Mesendoderm (in vitro differentiated cells): ENCODE measurements around the gene KDM3B.
A peak's percentile ranks its signal among the peaks of the same experiment; 100 is the strongest.

Experiments
- DNase-seq: peaks from one replicate; pipeline ENCODE4 v3.0.0; 2013
- H2AK5ac ChIP-seq: 2 replicates; pipeline ENCODE4 v1.6.1; 2013; ENCODE audit warnings: low read length, inconsistent platforms
- H2BK120ac ChIP-seq: 2 replicates; pipeline ENCODE4 v1.6.1; 2013; ENCODE audit warnings: low read depth, mild to moderate bottlenecking, low read length, moderate library complexity, mixed read lengths
- H2BK15ac ChIP-seq: replicated peaks from 2 replicates; pipeline ENCODE4 v1.6.1; 2013; ENCODE audit warnings: low read depth, mild to moderate bottlenecking, moderate library complexity
- H2BK5ac ChIP-seq: 2 replicates; pipeline ENCODE4 v1.6.1; 2013; ENCODE audit warnings: low read length, inconsistent platforms
- H3K18ac ChIP-seq: 2 replicates; pipeline ENCODE4 v1.6.1; 2013; ENCODE audit warnings: mild to moderate bottlenecking, low read length, mixed read lengths
- H3K23ac ChIP-seq: one replicate; pipeline ENCODE4 v1.6.1; 2013; ENCODE audit warnings: low read length
- H3K27ac ChIP-seq: 2 replicates; pipeline ENCODE4 v1.5.1; 2013; ENCODE audit warnings: low read depth, mild to moderate bottlenecking, inconsistent platforms, low read length, moderate library complexity
- H3K27me3 ChIP-seq: 2 replicates; pipeline ENCODE4 v1.6.1; 2013; ENCODE audit warnings: low read length, control low read depth, mild to moderate bottlenecking, inconsistent platforms; ENCODE audit not compliant: insufficient read depth, poor library complexity
- H3K36me3 ChIP-seq: 2 replicates; pipeline ENCODE4 v1.6.1; 2013; ENCODE audit warnings: low read length, inconsistent platforms; ENCODE audit not compliant: control insufficient read depth, insufficient read depth
- H3K4ac ChIP-seq: one replicate; pipeline ENCODE4 v1.6.1; 2013; ENCODE audit warnings: low read depth, mild to moderate bottlenecking, low read length, moderate library complexity
- H3K4me1 ChIP-seq: 2 replicates; pipeline ENCODE4 v1.6.1; 2013; ENCODE audit warnings: low read depth, low read length, inconsistent platforms; ENCODE audit not compliant: control insufficient read depth
- H3K4me2 ChIP-seq: 2 replicates; pipeline ENCODE4 v1.6.1; 2013; ENCODE audit warnings: low read length
- H3K4me3 ChIP-seq: 2 replicates; pipeline ENCODE4 v1.5.1; 2013; ENCODE audit warnings: mild to moderate bottlenecking, low read length
- H3K56ac ChIP-seq: one replicate; pipeline ENCODE4 v1.6.1; 2013; ENCODE audit warnings: low read length
- H3K79me1 ChIP-seq: 2 replicates; pipeline ENCODE4 v1.6.1; 2013; ENCODE audit warnings: low read length, inconsistent platforms
- H3K79me2 ChIP-seq: 2 replicates; pipeline ENCODE4 v1.6.1; 2013; ENCODE audit warnings: mild to moderate bottlenecking, low read length; ENCODE audit not compliant: control insufficient read depth, insufficient read depth
- H3K9ac ChIP-seq: 2 replicates; pipeline ENCODE4 v1.6.1; 2013; ENCODE audit warnings: low read length, inconsistent platforms
- H4K5ac ChIP-seq: one replicate; pipeline ENCODE4 v1.6.1; 2013; ENCODE audit warnings: low read length
- H4K8ac ChIP-seq: one replicate; pipeline ENCODE4 v1.6.1; 2013; ENCODE audit warnings: low read depth, mild to moderate bottlenecking, control low read depth, low read length, moderate library complexity
- WGBS: extraction: QIAGEN DNeasy Blood & Tissue Kit; methylation state at CpG from one replicate; pipeline ENCODE4 v1.1.7; 2013; ENCODE audit warnings: low lambda C conversion rate, missing lambda C conversion rate; ENCODE audit not compliant: insufficient coverage; ENCODE audit errors: extremely low coverage; 5-methylcytosine and 5-hydroxymethylcytosine counted together

Gene KDM3B

DNA sequence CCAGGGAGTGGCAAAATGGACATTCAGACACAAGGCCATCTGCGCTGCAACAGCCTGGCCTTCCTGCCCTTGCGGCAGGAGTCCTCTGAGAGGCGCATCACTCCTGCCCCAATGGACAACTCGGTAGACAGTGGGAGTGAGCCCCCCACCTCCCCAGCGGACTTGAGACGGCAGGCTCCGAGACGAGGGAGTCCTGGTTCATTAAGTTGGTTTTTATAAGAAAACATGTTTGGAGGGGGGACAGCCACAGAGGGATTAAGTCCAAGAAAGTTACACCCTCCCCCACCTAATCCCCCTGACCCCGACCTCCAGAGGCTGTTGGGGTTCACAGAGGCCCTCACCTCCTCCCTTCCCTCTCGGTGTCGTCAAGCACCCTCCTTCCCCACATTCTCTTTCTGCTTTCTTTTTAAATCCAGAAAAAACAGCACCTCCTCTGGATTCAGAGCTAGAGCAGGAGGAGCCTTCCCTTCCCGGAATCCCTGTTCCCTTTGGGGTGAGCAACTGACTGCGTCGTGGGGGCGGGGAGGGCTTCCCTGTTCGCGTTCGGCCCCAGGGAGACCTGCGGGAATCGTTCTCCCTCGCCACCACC is 111.0 kb downstream of the KDM3B start:
- Histone ChIP-seq H2BK15ac (no peak overlapping the region), H2BK5ac (peak overlapping the region; percentile 0), H2BK120ac (no peak overlapping the region), H3K4me2 (peak overlapping the region; percentile 81), H3K27ac (peak overlapping the region; percentile 61), H3K79me2 (no peaks in the 10 kb centered on the region), H3K9ac (peak overlapping the region; percentile 75), H3K4me1 (no peaks in the 10 kb centered on the region), H3K4ac (peak overlapping the region; percentile 1), H3K18ac (peak overlapping the region; percentile 70), H3K27me3 (peaks cover 3% of the 10 kb centered on the region), H3K36me3 (no peaks in the 10 kb centered on the region), H2AK5ac (no peak overlapping the region), H4K8ac (no peak overlapping the region), H3K79me1 (no peaks in the 10 kb centered on the region), H4K5ac (no peak overlapping the region), H3K56ac (peak overlapping the region; percentile 81), H3K4me3 (peak overlapping the region; percentile 19), H3K23ac (no peak overlapping the region)
- DNase-seq = peak; percentile 52
- WGBS = no CpG with 5 or more reads among the region's 21 CpGs

DNA sequence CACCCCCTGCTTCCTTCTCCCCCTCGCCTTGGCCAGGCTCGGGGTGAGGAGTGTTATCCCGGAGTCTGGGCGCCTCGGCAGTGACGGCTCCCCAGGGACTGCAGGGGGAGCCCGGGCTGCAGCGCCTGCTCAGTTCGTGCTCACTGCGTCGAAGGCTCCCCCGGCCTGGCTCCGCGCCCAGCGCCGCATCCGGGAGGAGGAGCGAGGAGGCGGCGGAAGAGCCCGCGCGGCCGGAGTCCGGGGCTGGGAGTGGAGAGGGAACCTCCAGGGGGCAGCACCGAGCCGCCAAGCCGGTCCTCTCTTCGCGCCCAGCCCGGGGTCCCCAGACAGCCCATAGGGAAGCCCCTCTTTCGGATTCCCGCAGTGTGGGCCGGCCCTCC is 111.5 kb downstream of the KDM3B start:
- Histone ChIP-seq H2AK5ac (no peak overlapping the region), H3K4me1 (no peaks in the 10 kb centered on the region), H3K27me3 (peaks cover 3% of the 10 kb centered on the region), H3K27ac (peak overlapping the region; percentile 61), H3K56ac (peak overlapping the region; percentile 94), H3K9ac (peak overlapping the region; percentile 83), H3K79me2 (no peaks in the 10 kb centered on the region), H2BK120ac (no peak overlapping the region), H3K4ac (peak overlapping the region; percentile 1), H3K4me2 (peak overlapping the region; percentile 96), H4K8ac (no peak overlapping the region), H4K5ac (no peak overlapping the region), H3K23ac (no peak overlapping the region), H3K18ac (peak overlapping the region; percentile 70), H2BK15ac (no peak overlapping the region), H3K36me3 (no peaks in the 10 kb centered on the region), H3K79me1 (no peaks in the 10 kb centered on the region), H3K4me3 (peak overlapping the region; percentile 75), H2BK5ac (peak overlapping the region; percentile 0)
- no CpG with 5 or more reads among the region's 34 CpGs for WGBS
- peak; percentile 96 for DNase-seq

DNA sequence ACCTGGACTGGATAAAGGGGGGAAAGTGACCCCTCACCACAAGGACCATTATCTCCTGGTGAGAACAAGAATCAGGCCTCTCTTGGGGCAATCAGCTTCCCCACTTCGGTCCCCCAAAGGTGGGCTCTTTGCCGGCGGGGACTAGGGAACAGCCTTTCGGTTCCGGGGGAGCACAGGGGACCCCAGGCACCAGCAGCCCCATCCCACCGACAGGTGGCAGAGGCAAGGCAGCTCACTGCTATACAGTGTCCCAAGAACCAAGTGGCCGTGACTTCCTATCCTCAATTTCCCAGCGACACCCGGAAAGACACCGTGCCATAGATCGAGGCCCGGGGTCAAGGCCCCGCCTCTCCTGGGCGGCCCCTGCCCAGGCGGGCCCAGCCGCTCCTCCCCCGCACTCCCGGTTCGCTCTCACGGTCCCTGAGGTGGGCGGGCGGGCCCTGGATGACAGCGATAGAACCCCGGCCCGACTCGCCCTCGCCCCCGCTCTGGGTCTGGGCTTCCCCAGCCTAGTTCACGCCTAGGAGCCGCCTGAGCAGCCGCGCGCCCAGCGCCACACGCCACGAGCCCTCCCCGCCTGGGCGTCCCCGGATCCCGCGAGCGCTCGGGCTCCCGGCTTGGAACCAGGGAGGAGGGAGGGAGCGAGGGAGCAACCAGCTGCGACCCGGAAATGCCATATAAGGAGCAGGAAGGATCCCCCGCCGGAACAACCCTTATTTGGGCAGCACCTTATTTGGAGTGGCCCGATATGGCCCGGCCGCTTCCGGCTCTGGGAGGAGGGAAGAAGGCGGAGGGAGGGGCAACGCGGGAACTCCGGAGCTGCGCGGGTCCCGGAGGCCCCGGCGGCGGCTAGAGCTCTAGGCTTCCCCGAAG is 112.1 kb downstream of the KDM3B start:
- Histone ChIP-seq H3K36me3 (no peaks in the 10 kb centered on the region), H4K5ac (no peak overlapping the region), H3K27ac (peak overlapping the region; percentile 63)

GRCh38 chr5:138465261-138466124 is 113.0 kb downstream of the KDM3B start, which contains the start of gene EGR1:
TSS of gene EGR1 (plus strand) at chr5:138465479. CDS start at chr5:138465762, 283 bp downstream.
- H2BK120ac ChIP-seq = no peak within 1 kb of the TSS

More for the DNA sequence above, 112.1 kb downstream of the KDM3B start:
- Histone ChIP-seq H3K4me3 (peak overlapping the region; percentile 75), H3K18ac (no peak overlapping the region), H2BK120ac (no peak overlapping the region), H2BK5ac (no peak overlapping the region), H2BK15ac (no peak overlapping the region), H3K4me2 (peak overlapping the region; percentile 96), H4K8ac (no peak overlapping the region), H3K79me1 (no peaks in the 10 kb centered on the region), H3K27me3 (peaks cover 3% of the 10 kb centered on the region), H3K79me2 (no peaks in the 10 kb centered on the region), H3K23ac (no peak overlapping the region), H3K4me1 (no peaks in the 10 kb centered on the region), H3K9ac (peak overlapping the region; percentile 83), H3K56ac (peak overlapping the region; percentile 94), H2AK5ac (no peak overlapping the region), H3K4ac (no peak overlapping the region)
- DNase-seq = peak; percentile 100
- WGBS = no CpG with 5 or more reads among the region's 64 CpGs

GRCh38 chr5:138466125-138466899 is 113.8 kb downstream of the KDM3B start:
- Histone ChIP-seq H3K79me2 (no peaks in the 10 kb centered on the region), H3K18ac (no peak overlapping the region), H2AK5ac (no peak overlapping the region), H2BK120ac (no peak overlapping the region), H2BK5ac (no peak overlapping the region), H3K36me3 (no peaks in the 10 kb centered on the region), H3K56ac (no peak overlapping the region), H3K23ac (peak overlapping the region; percentile 20), H3K79me1 (no peaks in the 10 kb centered on the region), H3K4me3 (no peak overlapping the region), H2BK15ac (no peak overlapping the region), H3K4ac (no peak overlapping the region), H4K8ac (no peak overlapping the region), H3K4me1 (no peaks in the 10 kb centered on the region), H4K5ac (no peak overlapping the region), H3K4me2 (peak overlapping the region; percentile 83), H3K27ac (no peak overlapping the region), H3K27me3 (peaks cover 3% of the 10 kb centered on the region), H3K9ac (peak overlapping the region; percentile 53)
- WGBS = no CpG with 5 or more reads among the region's 39 CpGs
- DNase-seq = no peak

More at GRCh38 chr5:138465261-138466124, 113.0 kb downstream of the KDM3B start, which contains the start of gene EGR1:
- Histone ChIP-seq H3K36me3 (no peaks in the 10 kb centered on the region), H2BK5ac (no peak within 1 kb of the TSS), H3K4me3 (peak within 1 kb of the TSS; percentile 75), H3K9ac (peak within 1 kb of the TSS; percentile 83), H3K18ac (no peak within 1 kb of the TSS), H4K5ac (no peak within 1 kb of the TSS), H3K4me1 (no peaks in the 10 kb centered on the region), H2BK15ac (no peak within 1 kb of the TSS), H3K27ac (peak within 1 kb of the TSS; percentile 63), H3K56ac (peak within 1 kb of the TSS; percentile 94), H4K8ac (no peak within 1 kb of the TSS), H3K79me2 (no peaks in the 10 kb centered on the region), H3K27me3 (peaks cover 3% of the 10 kb centered on the region), H3K79me1 (no peaks in the 10 kb centered on the region), H2AK5ac (no peak within 1 kb of the TSS), H3K4me2 (peak within 1 kb of the TSS; percentile 96), H3K23ac (no peak within 1 kb of the TSS), H3K4ac (no peak within 1 kb of the TSS)
- DNase-seq = peak; percentile 97
- no CpG with 5 or more reads among the region's 85 CpGs for WGBS
